Cardiac septum (tissue), 1 donor: ENCODE results near the gene CAP1. TPM values are rescaled to one million over a fixed set of nuclear protein-coding genes. Genes with fewer than 3 reads are reported as not detected.

Source experiments
- DNase-seq: peaks from one replicate; pipeline ENCODE4 v3.0.0-alpha.2; 2020; ENCODE audit warnings: low spot score
- intact Hi-C: fragments of 100-400 bp; cut with DNase I; formaldehyde crosslinking; loops from one replicate; pipeline ENCODE4 v1.14.0; 2022
- total RNA-seq: library from RNA; stranded (reverse); fragmentation: NEBNext Ultra II Directional; extraction: Animal tissue kit (Norgen Biotek cat#: 25700); gene quantifications from one replicate; pipeline ENCODE4 v1.2.1, GENCODE V29; 2021
- donor health status: DM: no; HTN: no; CAD: no.

The CAP1 gene
- total RNA-seq, 1 donor from 2014 or later, result 82.8 TPM

DNA sequence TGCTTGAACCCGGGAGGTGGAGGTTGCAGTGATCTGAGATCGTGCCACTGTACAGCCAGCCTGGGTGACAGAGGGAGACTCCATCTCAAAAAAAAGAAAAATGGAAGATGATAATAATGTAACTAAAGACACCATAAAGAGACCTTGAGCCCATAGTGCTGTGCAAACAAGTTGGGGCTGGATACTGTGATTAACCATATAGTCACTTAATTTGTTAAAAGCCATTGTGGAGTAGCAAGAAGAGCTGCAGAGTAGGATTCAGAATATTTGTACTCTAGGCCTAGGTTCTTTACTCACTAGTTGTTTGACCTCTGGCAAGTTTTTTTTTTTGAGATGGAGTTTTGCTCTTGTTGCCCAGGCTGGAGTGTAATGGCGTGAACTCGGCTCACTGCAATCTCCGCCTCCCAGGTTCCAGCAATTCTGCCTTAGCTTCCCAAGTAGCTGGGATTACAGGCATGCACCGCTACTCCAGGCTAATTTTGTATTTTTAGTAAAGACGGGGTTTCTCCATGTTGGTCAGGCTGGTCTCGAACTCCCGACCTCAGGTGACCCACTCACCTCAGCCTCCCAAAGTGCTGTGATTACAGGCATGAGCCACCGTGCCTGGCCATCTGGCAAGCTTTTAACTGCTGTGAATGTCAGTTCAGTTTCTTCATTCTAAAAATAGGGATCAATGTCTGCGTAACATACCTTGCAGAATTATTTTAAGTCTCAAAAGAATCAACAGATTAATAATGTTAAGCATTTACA, 12.8 kb downstream of the CAP1 start:
- DNase-seq, result no peak
- intact Hi-C loops, result no loop called here

DNA sequence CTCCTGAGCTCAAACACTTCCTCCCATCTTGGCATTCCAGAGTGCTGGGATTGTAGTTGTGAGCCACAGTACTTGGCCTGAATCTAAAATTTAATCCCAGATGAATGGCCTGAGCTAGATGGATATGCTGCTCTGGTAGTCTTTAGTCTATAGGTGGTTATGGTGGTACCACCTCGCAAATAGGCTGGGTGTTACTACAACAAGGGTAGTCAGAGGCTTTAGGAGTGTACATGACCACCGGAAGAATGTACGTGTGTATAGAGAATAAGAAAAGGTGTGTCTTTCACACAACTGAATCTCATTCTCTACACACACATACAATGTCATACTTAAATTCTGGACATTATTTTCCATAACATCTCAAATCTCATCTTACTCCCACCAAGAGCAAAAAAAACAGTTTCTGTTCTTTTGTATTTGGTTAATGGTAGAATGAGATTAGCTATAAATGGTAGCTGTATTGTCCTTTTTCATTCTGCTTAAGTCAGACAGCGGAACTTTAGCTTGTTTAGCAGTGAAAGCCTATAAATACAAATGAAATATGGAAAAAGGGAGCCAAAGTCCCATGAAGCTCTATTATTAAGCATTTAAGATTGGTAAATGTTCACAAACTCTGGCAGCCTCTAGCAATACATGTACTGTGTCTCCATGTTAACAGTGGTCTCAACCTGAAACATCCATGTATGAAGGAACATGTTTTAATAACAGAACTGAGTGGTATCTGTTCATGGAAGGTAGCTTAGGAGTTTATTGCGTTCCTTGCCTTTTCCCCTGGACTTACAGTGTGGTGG, 16.2 kb downstream of the CAP1 start:
- DNase-seq, result no peak
- intact Hi-C loops, result no loop called here

DNA sequence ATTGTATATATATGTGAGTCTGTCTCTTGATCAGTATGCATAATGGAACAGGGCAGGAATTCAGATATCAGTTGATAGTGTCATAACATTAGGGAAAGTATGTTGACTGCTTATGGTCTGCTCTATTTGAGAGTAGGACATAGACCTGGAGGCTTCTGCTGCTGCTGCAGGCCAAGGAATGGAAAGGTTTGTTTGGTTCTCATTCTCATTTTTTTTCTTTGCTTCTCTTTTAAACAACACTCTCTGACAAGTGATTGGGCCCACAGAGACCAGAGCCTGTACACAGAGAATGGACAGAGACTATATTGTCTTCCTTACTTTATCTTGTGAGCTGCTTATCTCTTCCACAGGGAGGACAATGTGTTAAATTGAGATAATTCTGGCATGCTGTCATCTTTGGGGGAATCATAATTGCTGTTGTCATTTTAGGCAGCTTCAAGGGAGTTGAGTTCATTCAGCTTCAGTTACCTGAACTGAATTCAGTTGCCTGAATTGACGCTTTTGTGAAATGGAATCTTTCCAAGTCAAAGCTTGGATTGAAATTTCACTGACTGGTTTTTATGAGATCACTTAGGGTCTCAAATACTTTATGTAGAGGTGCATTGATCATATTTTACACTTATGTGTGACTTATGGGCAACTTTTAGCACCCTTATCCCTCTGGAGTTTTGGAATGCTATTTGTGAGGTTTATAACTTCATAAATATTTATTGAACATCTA, 16.9 kb downstream of the CAP1 start:
- intact Hi-C loops, result loop anchor here (2.0 kb wide), 1 partner anchor 17 kb away; the partner anchor contains the start of gene CAP1
- DNase-seq, result no peak

GRCh38 chr1:40058097-40058452, 17.5 kb downstream of the CAP1 start:
- DNase-seq, result no peak
- intact Hi-C loops, result loop anchor here (2.0 kb wide), 1 partner anchor 17 kb away; the partner anchor contains the start of gene CAP1

DNA sequence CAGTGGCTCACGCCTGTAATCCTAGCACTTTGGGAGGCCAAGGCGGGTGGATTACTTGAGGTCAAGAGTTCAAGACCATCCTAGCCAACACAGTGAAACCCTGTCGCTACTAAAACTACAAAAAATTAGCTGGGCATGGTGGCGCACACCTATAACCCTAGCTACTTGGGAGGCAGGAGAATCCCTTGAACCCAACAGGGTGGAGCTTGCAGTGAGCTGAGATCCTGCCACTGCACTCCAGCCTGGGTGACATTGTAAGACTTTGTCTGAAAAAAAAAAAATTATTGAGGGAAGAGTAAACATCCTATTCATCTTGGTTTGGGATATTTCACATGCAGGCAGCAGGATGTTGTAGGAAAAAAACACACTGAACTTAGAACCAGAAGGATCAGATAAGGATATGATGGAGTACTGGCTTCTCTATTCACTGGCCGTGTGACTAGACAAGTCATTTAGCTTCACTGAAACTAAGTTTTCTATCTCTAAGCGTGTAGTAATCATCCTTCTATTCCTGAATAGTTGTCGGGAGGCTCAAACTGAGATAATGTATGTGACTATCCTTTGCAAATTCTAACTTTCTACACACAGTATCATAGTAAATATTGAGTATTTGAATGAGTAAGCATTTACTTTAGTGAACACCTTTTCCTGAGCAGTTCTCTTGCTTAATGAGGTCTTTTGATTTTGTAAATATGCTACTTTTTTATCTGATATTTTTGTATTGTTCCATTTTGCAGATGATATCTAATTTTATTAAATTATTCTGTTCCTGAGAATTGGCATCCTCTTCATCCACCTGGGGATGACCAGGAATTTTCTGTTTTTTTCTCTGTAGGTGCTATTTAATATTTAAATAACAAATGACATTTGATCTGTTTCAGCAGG, 18.2 kb downstream of the CAP1 start:
- no peak for DNase-seq
- intact Hi-C loops, result loop anchor here (2.0 kb wide), 1 partner anchor 18 kb away; the partner anchor contains the start of gene CAP1

- intact Hi-C loops, result loop anchor here (2.0 kb wide), 1 partner anchor 19 kb away; the partner anchor contains the start of gene CAP1
- no peak for DNase-seq
Measured at GRCh38 chr1:40059338-40059959, 18.9 kb downstream of the CAP1 start.

DNA sequence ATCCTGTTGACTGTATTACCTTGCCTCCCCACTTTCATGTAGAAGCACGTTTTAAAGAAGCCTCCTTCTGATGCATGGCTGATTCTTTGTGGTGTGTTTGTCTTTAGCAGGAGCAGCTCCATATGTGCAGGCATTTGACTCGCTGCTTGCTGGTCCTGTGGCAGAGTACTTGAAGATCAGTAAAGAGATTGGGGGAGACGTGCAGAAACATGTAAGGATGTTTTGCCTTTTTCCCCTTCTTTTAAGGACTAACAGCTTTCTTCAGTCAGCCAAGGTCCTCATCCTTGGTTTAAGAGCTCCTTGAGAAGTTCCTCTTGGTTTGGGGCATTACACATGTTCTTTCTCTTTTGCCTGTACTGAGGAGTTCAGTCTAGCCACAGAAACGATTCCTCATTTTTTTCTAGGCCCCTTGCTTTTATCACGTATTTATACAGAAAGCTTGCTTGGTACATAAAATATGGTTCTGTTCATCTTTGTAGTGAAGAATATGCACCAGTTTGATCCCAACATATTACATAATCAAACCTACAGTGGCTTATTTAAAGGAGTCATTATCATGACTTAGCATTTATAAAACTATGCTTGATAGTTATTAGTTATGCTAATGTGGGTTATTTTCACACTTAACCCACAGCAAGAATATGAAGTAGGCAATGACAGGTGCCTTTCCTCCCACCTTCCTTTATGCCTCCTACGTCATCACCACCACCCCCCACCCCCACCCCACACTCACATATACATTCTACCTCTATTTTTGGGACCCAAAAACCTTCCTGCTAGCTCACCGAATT, 19.6 kb downstream of the CAP1 start:
- no peak for DNase-seq
- intact Hi-C loops, result loop anchor here (2.0 kb wide), 1 partner anchor 19 kb away; the partner anchor contains the start of gene CAP1

- intact Hi-C loops, result no loop called here
- no peak for DNase-seq
Measured at GRCh38 chr1:40064797-40065499, 24.4 kb downstream of the CAP1 start.

DNA sequence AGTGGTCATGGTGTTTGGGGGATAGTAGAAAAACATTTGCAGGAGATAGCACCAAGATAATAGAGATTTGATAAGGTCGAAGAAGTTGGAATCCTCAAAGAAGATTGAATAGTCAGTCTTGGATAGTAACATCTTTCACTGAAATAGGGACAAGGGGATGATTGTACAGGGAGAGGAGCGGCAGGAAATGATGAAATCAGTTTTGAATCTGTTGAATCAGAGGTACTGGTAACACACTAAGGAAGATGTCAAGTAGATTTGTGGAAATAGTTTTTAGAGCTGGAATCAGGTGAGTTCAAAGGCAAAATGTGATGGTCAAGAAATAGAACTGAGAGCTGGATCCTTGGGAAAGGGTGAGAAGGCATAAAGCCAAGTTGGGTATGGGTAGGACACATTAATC, 26.5 kb downstream of the CAP1 start:
- no peak for DNase-seq
- intact Hi-C loops, result no loop called here

DNA sequence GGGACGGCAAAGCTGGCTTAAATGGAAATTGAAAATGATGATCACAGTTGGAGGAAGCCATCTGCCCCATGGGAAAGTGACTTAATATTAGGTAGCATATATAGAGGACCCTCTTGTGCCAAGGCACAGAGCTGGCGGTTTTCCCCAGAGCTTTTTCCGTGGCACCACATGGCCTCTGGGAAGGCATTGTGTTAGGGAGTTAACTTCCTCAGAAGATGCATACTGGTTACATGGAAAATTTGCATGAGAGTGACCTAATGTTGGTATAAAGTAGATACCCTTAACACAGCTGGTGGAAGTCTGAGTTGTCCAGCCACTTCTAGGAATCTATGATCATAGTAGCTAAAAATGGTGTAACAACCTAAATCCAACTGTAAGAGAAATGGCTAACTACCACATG, 27.3 kb downstream of the CAP1 start:
- no peak for DNase-seq
- intact Hi-C loops, result no loop called here

- intact Hi-C loops, result no loop called here
Measured at GRCh38 chr1:40072142-40072541, 31.6 kb downstream of the CAP1 start.

DNA sequence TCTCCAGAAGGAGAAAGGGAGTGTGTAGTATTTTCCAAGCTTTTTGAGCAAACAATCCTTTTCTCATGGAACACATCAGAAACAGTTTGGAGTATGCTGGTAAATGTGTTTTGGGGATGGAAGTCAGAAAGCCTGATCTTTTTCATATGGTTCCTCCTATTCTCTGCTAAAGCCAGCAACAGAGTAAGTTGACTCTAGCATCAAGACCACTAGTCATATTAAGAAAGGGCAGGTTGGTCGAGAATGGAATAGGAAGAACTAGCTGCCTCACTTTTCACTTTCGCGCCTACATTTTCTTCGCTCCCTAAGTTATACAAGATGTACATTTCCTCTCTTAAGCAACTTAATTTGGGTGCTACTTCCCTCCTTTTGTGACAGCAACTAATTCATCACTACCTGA, 32.5 kb downstream of the CAP1 start:
- intact Hi-C loops, result no loop called here
- no peak for DNase-seq

More at GRCh38 chr1:40072142-40072541, 31.6 kb downstream of the CAP1 start:
- DNase-seq, result no peak

DNA sequence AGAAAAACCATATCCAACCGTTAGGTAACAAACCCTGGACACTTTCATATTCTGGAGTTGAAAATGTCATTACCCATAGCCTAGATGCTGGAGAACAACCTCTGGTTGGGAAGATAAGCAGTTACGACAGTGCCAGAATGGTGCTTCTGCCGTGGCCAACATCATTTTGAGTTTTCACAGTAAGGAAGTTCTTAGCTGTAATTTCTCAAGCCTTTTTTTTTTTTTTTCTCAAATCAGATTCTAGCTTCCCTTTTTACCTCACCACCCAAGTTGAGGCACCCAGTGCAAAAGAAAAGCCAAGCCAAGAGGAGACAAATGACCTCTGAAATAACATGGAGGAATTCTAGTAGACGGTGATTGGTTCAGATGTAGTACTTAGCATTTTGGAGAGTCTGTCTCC, 34.7 kb downstream of the CAP1 start:
- intact Hi-C loops, result no loop called here
- DNase-seq, result no peak

GRCh38 chr1:40076895-40077312, 36.4 kb downstream of the CAP1 start:
- DNase-seq, result no peak
- intact Hi-C loops, result no loop called here

- DNase-seq, result no peak
- intact Hi-C loops, result no loop called here
Measured at GRCh38 chr1:40078512-40079333, 38.2 kb downstream of the CAP1 start.

GRCh38 chr1:40079774-40080400, 39.4 kb downstream of the CAP1 start:
- no peak for DNase-seq
- intact Hi-C loops, result no loop called here
